ENCODE results near the gene ESF1.

GRCh38 chr20:13765299-13765698 lies 19.4 kb downstream of the ESF1 start:
- TF ChIP-seq CTCF (IDR thresholded peaks at IDR 0.05; ENCODE audit: poor library complexity), result no peak
- TF ChIP-seq EZH2 (IDR thresholded peaks at IDR 0.05; ENCODE audit: borderline replicate concordance), result no peak
